Gastrocnemius medialis (tissue), 4 donors: ENCODE data around the gene ALDH3A2.

Source experiments
- CTCF ChIP-seq, 5 experiments: fragments of 450-650 bp in 3 of 5; fragments of 200-600 bp in 2 of 5; sonication (generic) in 2 of 5; IDR thresholded peaks in 4 of 5; conservative IDR thresholded peaks in 1 of 5; 1 replicate in 4 of 5; 2 replicates in 1 of 5; pipeline ENCODE4 v1.5.1; 2016 to 2019; ENCODE audit warnings: antibody characterized with exemption in 5 of 5, mild to moderate bottlenecking in 3 of 5, moderate library complexity in 3 of 5
- POLR2A ChIP-seq, 2 donors: fragments of 450-650 bp; IDR thresholded peaks; one replicate each; pipeline ENCODE4 v1.6.1; 2017; ENCODE audit warnings: antibody characterized with exemption in 2 of 2, mild to moderate bottlenecking in 2 of 2, moderate library complexity in 2 of 2

DNA sequence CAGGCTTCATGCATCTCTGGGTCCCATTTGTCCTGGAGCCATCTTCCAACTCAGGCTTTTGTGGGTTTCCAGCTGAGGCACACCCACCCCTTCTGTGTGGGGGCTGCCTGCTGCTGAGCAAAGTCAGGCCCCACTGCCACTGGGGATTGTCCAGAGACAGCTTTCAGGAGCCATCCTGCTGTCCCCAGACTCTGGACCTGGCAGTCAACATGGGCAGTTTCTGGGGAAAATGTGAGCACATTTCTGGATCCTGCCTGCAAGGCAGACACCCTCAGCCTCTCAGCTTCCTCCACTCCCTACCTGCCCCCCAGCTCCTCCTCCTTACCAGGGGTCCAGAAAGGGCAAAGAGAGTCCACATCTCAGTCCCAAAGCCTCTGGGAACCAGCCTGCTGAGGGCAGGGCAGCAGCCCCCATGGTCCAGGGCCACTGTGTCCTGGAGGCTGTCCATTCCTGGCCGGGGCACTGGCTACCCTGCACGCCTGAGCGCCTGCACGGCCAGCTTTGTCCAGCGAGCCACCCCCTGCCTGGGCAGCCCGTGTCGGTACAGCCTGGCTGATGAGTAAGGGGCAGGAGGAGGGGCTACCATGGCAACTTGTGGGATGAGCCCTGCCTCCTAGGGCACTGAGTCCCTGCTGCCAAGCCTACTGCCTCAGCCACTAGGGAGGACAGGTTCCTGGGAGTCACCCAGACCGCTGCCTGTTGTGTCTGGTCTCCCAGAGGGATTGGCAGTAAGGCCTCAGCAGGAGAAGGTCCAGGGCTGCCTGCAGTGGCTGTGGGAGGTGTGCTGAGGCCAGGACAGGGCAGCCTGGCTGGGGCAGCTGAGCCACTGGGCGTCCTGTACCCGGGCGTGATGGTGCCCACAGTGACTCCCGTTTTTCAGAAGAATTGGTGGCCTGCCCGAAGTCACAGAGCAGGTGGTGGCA lies 67.8 kb downstream of the ALDH3A2 start, which contains the start of gene SLC47A2:
- TF ChIP-seq CTCF (IDR thresholded peaks at IDR 0.05 in 4 of 5, conservative IDR thresholded peaks at IDR 0.05 in 1 of 5) = no peak
- TF ChIP-seq POLR2A (IDR thresholded peaks at IDR 0.05) = no peak
